Peyer's patch (tissue), 4 donors: ENCODE data around the gene BTBD17. TPM values are rescaled to one million over a fixed set of nuclear protein-coding genes. Genes with fewer than 3 reads are reported as not detected.

ENCODE experiments used
- DNase-seq, 3 donors: peaks; one replicate each; pipeline ENCODE4 v3.0.0-alpha.2; 2017 to 2019
- H3K27ac ChIP-seq, 4 donors: fragments of 200-600 bp; sonication (generic); one replicate each; pipeline ENCODE4 v1.5.1; 2016 to 2019
- H3K27me3 ChIP-seq, 2 donors: fragments of 200-600 bp; sonication (generic); one replicate each; pipeline ENCODE4 v1.5.1; 2019
- H3K36me3 ChIP-seq, 3 donors: fragments of 200-600 bp; sonication (generic); one replicate each; pipeline ENCODE4 v1.5.1; 2016 to 2019
- H3K4me1 ChIP-seq, 4 donors: fragments of 200-600 bp; sonication (generic); one replicate each; pipeline ENCODE4 v1.5.1; 2016 to 2019
- H3K4me3 ChIP-seq, 4 donors: fragments of 200-600 bp; sonication (generic); 1 replicate in 3 of 4; 2 replicates in 1 of 4; pipeline ENCODE4 v1.5.1; 2016 to 2019; ENCODE audit warnings: mild to moderate bottlenecking in 1 of 4
- H3K9me3 ChIP-seq, 4 donors: fragments of 200-600 bp; sonication (generic); one replicate each; pipeline ENCODE4 v1.5.1; 2016 to 2019; ENCODE audit warnings: mild to moderate bottlenecking in 1 of 4
- POLR2A ChIP-seq, 2 donors: fragments of 450-650 bp; IDR thresholded peaks; one replicate each; pipeline ENCODE4 v1.5.1; 2017; ENCODE audit warnings: antibody characterized with exemption in 2 of 2, mild to moderate bottlenecking in 2 of 2, moderate library complexity in 2 of 2
- total RNA-seq, 4 donors: library from RNA; depleted of rRNA; stranded (reverse); fragments of >200 nt; gene quantifications; one replicate each; pipeline ENCODE4 v1.1.0, GENCODE V29; 2016
- TF ChIP-seq, protein P1 (sequence below), 6 experiments: fragments of 450-650 bp in 4 of 6; fragments of 200-600 bp in 2 of 6; sonication (generic) in 1 of 6; IDR thresholded peaks; one replicate each; pipeline ENCODE4 v1.5.1; 2017 to 2019; ENCODE audit warnings: antibody characterized with exemption in 6 of 6, mild to moderate bottlenecking in 3 of 6, moderate library complexity in 1 of 6

The BTBD17 gene
- total RNA-seq, 4 donors from 2014 or later: not detected

DNA sequence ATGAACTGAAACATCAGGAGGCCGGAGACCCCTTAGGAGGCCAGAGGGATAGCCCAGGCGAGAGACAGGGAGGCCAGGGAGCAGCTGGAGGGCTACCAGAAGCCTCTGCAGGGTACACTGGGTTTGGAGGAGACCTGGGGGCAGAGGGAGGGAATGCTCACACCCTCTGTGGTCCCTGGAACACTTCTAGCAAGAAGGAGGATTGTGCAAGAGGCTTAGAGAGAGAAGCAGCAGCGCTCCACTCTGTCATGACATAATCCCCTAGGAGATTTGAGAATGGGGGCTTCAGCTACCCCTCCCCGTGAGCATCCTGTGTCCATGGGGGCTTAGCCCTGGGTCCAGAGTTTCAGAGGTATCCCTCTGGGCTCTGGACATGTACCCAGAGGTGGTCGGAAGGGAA is 21.5 kb upstream of the BTBD17 start:
- TF ChIP-seq POLR2A (IDR thresholded peaks at IDR 0.05): no peak
- TF ChIP-seq, protein P1, sequence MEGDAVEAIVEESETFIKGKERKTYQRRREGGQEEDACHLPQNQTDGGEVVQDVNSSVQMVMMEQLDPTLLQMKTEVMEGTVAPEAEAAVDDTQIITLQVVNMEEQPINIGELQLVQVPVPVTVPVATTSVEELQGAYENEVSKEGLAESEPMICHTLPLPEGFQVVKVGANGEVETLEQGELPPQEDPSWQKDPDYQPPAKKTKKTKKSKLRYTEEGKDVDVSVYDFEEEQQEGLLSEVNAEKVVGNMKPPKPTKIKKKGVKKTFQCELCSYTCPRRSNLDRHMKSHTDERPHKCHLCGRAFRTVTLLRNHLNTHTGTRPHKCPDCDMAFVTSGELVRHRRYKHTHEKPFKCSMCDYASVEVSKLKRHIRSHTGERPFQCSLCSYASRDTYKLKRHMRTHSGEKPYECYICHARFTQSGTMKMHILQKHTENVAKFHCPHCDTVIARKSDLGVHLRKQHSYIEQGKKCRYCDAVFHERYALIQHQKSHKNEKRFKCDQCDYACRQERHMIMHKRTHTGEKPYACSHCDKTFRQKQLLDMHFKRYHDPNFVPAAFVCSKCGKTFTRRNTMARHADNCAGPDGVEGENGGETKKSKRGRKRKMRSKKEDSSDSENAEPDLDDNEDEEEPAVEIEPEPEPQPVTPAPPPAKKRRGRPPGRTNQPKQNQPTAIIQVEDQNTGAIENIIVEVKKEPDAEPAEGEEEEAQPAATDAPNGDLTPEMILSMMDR (IDR thresholded peaks at IDR 0.05): no peak
- H3K4me3 ChIP-seq: no peak overlapping the region
- DNase-seq: no peak

DNA sequence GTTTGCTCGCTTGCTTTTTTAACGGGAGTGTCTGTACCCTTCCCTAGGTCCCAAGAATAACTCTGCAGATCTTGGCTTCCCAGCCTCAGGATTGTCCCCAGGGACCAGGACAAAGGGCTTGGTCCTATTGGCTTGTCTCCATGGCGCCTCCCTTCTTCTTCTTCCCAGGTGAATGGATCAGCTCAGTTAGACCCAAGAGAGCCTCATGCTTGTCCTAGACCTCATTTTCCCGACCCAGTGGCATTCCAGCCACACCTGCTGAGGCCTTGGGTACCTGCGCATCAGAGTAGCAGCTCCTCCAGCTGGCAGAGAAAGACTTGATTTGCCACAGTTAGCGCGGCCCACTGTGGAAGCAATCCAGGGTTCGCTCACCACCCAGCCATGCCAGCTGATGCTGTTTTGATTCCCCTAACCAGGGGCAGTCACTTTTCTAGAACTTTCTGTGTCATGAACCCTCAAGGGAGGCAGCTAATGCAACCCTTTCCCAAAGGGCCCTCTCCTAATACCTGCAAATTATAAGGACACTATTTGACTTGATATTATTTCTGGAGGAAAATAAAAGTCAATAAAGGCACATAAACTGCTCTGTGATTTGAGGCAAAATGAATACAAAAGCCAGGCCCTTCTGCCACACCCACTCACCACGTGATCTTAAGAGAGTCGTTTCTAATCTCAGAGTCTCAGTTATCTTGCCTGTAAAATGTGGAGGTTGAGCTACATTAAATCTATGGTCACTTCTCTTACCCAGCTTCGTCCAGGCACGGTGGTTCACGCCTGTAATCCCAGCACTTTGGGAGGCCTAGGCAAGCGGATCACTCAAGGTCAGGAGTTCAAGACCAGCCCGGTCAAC is 19.5 kb upstream of the BTBD17 start:
- no peaks in the 10 kb centered on the region for H3K27me3 ChIP-seq
- no peaks in the 10 kb centered on the region for H3K9me3 ChIP-seq
- H3K4me1 ChIP-seq: peaks cover 0 to 25% (median 6%) of the 10 kb centered on the region in 4 donors
- peak in 1 of 3 donors; percentile 57 for DNase-seq
- H3K36me3 ChIP-seq: no peaks in the 10 kb centered on the region
- H3K27ac ChIP-seq: peak overlapping the region in 3 of 4 donors; percentile 48 to 88 (median 87)
- TF ChIP-seq POLR2A (IDR thresholded peaks at IDR 0.05): no peak
- TF ChIP-seq, protein P1 (IDR thresholded peaks at IDR 0.05): no peak
- H3K4me3 ChIP-seq: no peak overlapping the region

More for the DNA sequence above, 21.5 kb upstream of the BTBD17 start:
- Histone ChIP-seq H3K27me3 (no peaks in the 10 kb centered on the region), H3K27ac (no peak overlapping the region), H3K9me3 (no peaks in the 10 kb centered on the region), H3K36me3 (no peaks in the 10 kb centered on the region), H3K4me1 (peaks cover 0 to 33% (median 9%) of the 10 kb centered on the region in 4 donors)

DNA sequence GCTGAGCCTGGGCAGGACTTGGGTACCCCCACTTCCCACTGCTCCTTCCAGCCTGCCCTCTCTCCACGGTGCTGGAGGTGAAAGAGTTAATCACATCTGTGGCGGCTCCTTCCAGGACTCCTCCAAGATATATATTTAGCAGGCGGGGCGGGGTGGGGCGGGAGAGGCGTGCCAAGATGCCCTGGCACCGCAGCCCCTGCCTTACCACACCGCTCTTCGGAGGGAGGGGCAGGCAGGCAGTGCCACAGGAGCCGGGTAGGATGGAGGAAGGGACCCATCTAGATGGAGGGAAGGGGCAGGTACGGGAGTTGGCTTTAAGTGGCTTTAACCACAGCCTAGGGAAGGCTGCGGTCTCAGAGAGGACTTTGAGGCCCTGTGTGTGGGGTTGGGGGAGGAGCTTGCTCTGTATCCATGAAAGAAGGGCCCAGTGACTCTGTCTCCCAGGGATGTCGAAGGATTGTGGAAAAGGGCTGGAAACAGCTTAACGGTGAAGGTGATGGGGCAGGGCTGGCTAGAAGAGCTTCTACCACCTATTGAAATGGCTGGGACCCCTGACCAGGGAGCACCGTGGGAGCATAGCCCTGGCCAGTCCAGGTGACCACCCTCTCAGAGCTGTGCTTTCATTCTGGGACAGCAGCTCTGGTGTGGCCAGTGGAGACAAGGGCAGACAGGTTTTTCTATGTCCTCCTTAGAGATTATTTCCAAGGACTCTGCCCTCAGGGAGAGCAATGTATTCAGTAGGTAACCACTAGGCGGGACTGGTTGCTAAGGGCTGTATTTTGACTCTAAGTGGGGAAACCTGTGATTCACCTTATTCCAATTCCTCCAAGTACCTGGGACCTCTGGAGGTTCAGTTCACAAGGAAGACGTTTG is 18.7 kb upstream of the BTBD17 start:
- Histone ChIP-seq H3K36me3 (no peaks in the 10 kb centered on the region), H3K27me3 (no peaks in the 10 kb centered on the region), H3K4me1 (peaks cover 0 to 23% (median 6%) of the 10 kb centered on the region in 4 donors), H3K9me3 (no peaks in the 10 kb centered on the region), H3K4me3 (peak overlapping the region in 2 of 4 donors; percentile 19 to 31), H3K27ac (peak overlapping the region in 3 of 4 donors; percentile 48 to 88 (median 87))
- peak in 2 of 3 donors; percentile 63 to 74 for DNase-seq
- TF ChIP-seq POLR2A (IDR thresholded peaks at IDR 0.05): peak in 1 of 2 donors; percentile 9
- TF ChIP-seq, protein P1 (IDR thresholded peaks at IDR 0.05): peak in 3 of 6 experiments; percentile 71 to 78 (median 74)

DNA sequence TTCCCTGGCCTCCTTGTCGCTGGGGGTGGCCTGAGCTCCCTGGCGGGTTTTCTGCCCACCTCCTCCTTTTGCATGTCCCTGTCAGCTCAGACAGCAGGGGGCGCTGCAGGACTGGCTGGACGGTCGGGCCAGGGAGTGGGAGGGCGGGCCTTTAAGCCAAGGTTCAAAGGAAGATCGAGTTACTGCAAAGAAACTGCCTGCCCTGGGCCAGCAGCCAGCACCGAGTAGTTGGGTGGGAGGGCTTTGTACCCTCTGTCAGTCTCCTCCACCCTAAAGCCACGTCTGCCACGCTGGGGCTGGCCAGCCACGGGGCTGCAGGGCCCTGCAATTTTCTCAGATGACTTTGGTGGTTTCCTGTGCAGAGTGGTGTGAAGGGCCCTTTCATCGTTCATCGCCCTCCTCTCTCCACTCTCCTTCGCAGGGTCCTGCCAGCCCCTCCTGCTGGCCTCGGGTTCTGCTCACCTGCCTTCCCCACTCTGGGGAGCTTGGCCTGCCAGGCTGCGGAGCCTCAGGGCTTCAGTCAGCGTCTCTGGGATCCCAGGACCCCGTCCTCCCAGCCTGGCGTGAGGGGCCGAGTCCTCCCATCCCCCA is 17.9 kb upstream of the BTBD17 start:
- Histone ChIP-seq H3K27ac (peak overlapping the region in 3 of 4 donors; percentile 48 to 88 (median 87)), H3K4me3 (peak overlapping the region in 3 of 4 donors; percentile 10 to 31 (median 19))

More for the DNA sequence above, 17.9 kb upstream of the BTBD17 start:
- Histone ChIP-seq H3K36me3 (no peaks in the 10 kb centered on the region), H3K27me3 (no peaks in the 10 kb centered on the region), H3K4me1 (peaks cover 0 to 23% (median 6%) of the 10 kb centered on the region in 4 donors), H3K9me3 (no peaks in the 10 kb centered on the region)
- peak; percentile 92 to 96 (median 96) for DNase-seq
- TF ChIP-seq, protein P1 (IDR thresholded peaks at IDR 0.05): peak; percentile 83 to 98 (median 96)
- TF ChIP-seq POLR2A (IDR thresholded peaks at IDR 0.05): peak in 1 of 2 donors; percentile 37
